ENCODE data around the gene FAM24A. TPM values are rescaled to one million over a fixed set of nuclear protein-coding genes. Genes with fewer than 3 reads are reported as not detected.
"Not testable (repeated sequence)": the region's sequence is repeated elsewhere in the genome, so short reads cannot be mapped to it uniquely, and the experiment has no call there.

Gene FAM24A
- polyA plus RNA-seq, 1 donor from 2014 or later = not detected

- not testable (repeated sequence) for H3K4me3 ChIP-seq (ENCODE audit: low read length)
Measured at GRCh38 chr10:122868768-122869167, 41.6 kb upstream of the FAM24A start.

GRCh38 chr10:122871947-122872346 is 38.5 kb upstream of the FAM24A start:
- H4K20me1 ChIP-seq (ENCODE audit: insufficient read depth); H3K9ac ChIP-seq (ENCODE audit: low read length); H3K79me2 ChIP-seq (replicated peaks; ENCODE audit: insufficient read depth, low read length); H3K4me2 ChIP-seq (ENCODE audit: low read length); H3K27me3 ChIP-seq (ENCODE audit: insufficient read depth, low read depth, low read length); H3K36me3 ChIP-seq (ENCODE audit: insufficient read depth, low read length); H3K4me3 ChIP-seq (ENCODE audit: low read length); H3K9me3 ChIP-seq (ENCODE audit: low read length); H3K9me2 ChIP-seq (ENCODE audit: insufficient read depth, low read length); H3F3A ChIP-seq (ENCODE audit: insufficient read depth, low read length, poor library complexity, severe bottlenecking); H3K27ac ChIP-seq (ENCODE audit: low read length); H2AFZ ChIP-seq (ENCODE audit: low read depth, low read length): not testable (repeated sequence)

More at GRCh38 chr10:122868768-122869167, 41.6 kb upstream of the FAM24A start:
- not testable (repeated sequence) for H3K9me3 ChIP-seq (ENCODE audit: low read length); H3K9ac ChIP-seq (ENCODE audit: low read length); H3K27me3 ChIP-seq (ENCODE audit: insufficient read depth, low read depth, low read length); H3K9me2 ChIP-seq (ENCODE audit: insufficient read depth, low read length); H4K20me1 ChIP-seq (ENCODE audit: insufficient read depth); H3K4me2 ChIP-seq (ENCODE audit: low read length); H3K27ac ChIP-seq (ENCODE audit: low read length); H3K79me2 ChIP-seq (replicated peaks; ENCODE audit: insufficient read depth, low read length); H2AFZ ChIP-seq (ENCODE audit: low read depth, low read length); H3F3A ChIP-seq (ENCODE audit: insufficient read depth, low read length, poor library complexity, severe bottlenecking); H3K36me3 ChIP-seq (ENCODE audit: insufficient read depth, low read length)

GRCh38 chr10:122875843-122876466 is 34.5 kb upstream of the FAM24A start:
- H3F3A ChIP-seq (ENCODE audit: insufficient read depth, low read length, poor library complexity, severe bottlenecking) = no peaks in the 10 kb centered on the region
- no peak overlapping the region for H3K27ac ChIP-seq (ENCODE audit: low read length)
- H3K79me2 ChIP-seq (replicated peaks; ENCODE audit: insufficient read depth, low read length) = no peaks in the 10 kb centered on the region
- H3K36me3 ChIP-seq (ENCODE audit: insufficient read depth, low read length) = no peaks in the 10 kb centered on the region
- H4K20me1 ChIP-seq (ENCODE audit: insufficient read depth) = no peaks in the 10 kb centered on the region
- H3K4me2 ChIP-seq (ENCODE audit: low read length) = no peak overlapping the region
- H3K9ac ChIP-seq (ENCODE audit: low read length) = no peak overlapping the region
- H3K9me3 ChIP-seq (ENCODE audit: low read length) = no peaks in the 10 kb centered on the region
- H3K9me2 ChIP-seq (ENCODE audit: insufficient read depth, low read length) = no peaks in the 10 kb centered on the region
- H2AFZ ChIP-seq (ENCODE audit: low read depth, low read length) = no peak overlapping the region
- TF ChIP-seq REST (IDR thresholded peaks at IDR 0.05; ENCODE audit: borderline replicate concordance) (no peak), TAF1 (IDR thresholded peaks at IDR 0.05; ENCODE audit: low read depth) (no peak), MXI1 (conservative IDR thresholded peaks at IDR 0.05; ENCODE audit: poor library complexity, severe bottlenecking) (no peak), EZH2 (IDR thresholded peaks at IDR 0.05; ENCODE audit: borderline replicate concordance, insufficient read depth, low read length, poor library complexity, severe bottlenecking) (no peak), SMC3 (conservative IDR thresholded peaks at IDR 0.05; ENCODE audit: poor library complexity) (no peak), POLR2AphosphoS5 (IDR thresholded peaks at IDR 0.05) (no peak), CTCF (IDR thresholded peaks at IDR 0.05; ENCODE audit: poor library complexity, severe bottlenecking) (no peak), RAD21 (conservative IDR thresholded peaks at IDR 0.05) (no peak), EP300 (conservative IDR thresholded peaks at IDR 0.05; ENCODE audit: poor library complexity, severe bottlenecking) (no peak)
- no peak overlapping the region for H3K4me3 ChIP-seq (ENCODE audit: low read length)
- no peaks in the 10 kb centered on the region for H3K27me3 ChIP-seq (ENCODE audit: insufficient read depth, low read depth, low read length)

Measured in neural cell (in vitro differentiated cells).